Adipocyte (in vitro differentiated cells): ENCODE results near the gene TRPM3.

ENCODE experiments used
- DNase-seq: peaks from one replicate; pipeline ENCODE4 v3.0.0-alpha.2; 2015; ENCODE audit warnings: low read depth
- H3K27me3 ChIP-seq: replicated peaks from 2 replicates; pipeline ENCODE4 v1.7.0; 2013; ENCODE audit warnings: mild to moderate bottlenecking, low read length, moderate library complexity; ENCODE audit not compliant: control insufficient read depth, insufficient read depth
- H3K36me3 ChIP-seq: 2 replicates; pipeline ENCODE4 v1.7.0; 2013; ENCODE audit warnings: low read length, mild to moderate bottlenecking, moderate library complexity; ENCODE audit not compliant: control insufficient read depth, insufficient read depth, severe bottlenecking
- H3K4me1 ChIP-seq: 2 replicates; pipeline ENCODE4 v1.7.0; 2013; ENCODE audit warnings: mild to moderate bottlenecking, low read length, moderate library complexity; ENCODE audit not compliant: control insufficient read depth, insufficient read depth
- H3K4me3 ChIP-seq: 2 replicates; pipeline ENCODE4 v1.7.0; 2013; ENCODE audit warnings: mild to moderate bottlenecking, low read length, moderate library complexity
- H3K9ac ChIP-seq: 2 replicates; pipeline ENCODE4 v1.7.0; 2013; ENCODE audit warnings: mild to moderate bottlenecking, low read length, moderate library complexity
- H3K9me3 ChIP-seq: 2 replicates; pipeline ENCODE4 v1.7.0; 2013; ENCODE audit warnings: mild to moderate bottlenecking, low read length, moderate library complexity; ENCODE audit not compliant: control insufficient read depth

TRPM3 gene

DNA sequence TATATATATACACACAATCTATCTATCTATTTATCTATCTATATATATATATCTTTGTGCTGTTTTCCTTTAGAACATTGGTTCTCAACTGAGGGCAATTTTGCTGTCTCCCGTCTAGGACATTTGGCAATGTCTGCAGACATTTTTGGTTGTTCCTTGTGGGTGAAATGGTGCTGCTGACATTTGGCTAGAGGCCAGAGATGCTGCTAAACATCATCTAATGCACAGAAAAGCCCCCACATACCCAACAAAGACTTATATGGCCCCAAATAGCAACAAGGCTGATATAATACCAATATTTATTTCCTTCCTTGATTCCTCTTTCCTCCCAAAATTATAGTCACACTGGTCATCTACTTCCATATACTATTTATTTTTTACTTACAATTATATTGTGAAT is 197.5 kb downstream of the TRPM3 start:
- no peaks in the 10 kb centered on the region for H3K9me3 ChIP-seq
- peak; percentile 62 for DNase-seq
- no peaks in the 10 kb centered on the region for H3K36me3 ChIP-seq
- no peaks in the 10 kb centered on the region for H3K27me3 ChIP-seq
- no peak overlapping the region for H3K4me3 ChIP-seq
- H3K4me1 ChIP-seq: peaks cover 15% of the 10 kb centered on the region
- H3K9ac ChIP-seq: peak overlapping the region; percentile 20

DNA sequence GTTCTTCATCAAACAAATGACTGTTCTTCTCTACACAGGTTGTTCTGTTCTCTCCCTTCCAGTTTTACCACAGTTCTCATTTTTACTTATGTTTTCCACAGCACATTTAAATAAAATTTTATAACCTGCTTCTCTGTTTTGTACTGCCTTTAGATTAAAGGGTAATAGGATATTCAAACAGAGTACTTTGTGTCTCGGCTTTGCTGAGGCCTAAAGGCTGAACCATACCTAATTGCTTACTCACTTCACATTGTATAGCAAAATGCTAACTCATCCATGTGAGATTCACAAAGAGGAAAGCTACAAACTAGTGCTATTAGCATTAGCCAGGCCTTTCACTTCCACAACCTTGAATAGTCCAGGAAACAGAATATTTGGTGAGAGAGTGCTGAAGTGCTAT is 200.3 kb downstream of the TRPM3 start:
- no peak overlapping the region for H3K9ac ChIP-seq
- no peaks in the 10 kb centered on the region for H3K27me3 ChIP-seq
- no peaks in the 10 kb centered on the region for H3K36me3 ChIP-seq
- peak; percentile 57 for DNase-seq
- H3K9me3 ChIP-seq: peaks cover 3% of the 10 kb centered on the region
- H3K4me1 ChIP-seq: peaks cover 15% of the 10 kb centered on the region
- H3K4me3 ChIP-seq: no peak overlapping the region

DNA sequence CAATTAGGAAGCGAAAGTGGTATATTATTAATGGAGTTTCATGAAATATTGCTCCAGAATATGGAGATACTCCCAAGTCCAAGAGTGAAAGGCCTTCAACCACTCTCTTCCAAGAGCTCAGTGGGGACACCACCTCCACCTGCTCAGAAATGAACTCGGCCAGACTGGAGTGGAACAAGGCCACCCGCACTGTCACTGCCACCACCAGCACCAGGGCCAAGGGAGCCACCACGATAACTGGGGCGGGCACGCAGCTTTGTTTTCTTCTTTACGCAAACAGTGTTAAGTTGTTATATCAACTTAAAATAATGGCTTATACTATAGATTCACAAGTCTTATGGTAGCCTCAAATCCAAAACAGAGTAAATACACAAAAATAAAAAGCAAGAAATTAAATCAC is 204.1 kb downstream of the TRPM3 start:
- DNase-seq: no peak
- no peaks in the 10 kb centered on the region for H3K4me1 ChIP-seq
- no peaks in the 10 kb centered on the region for H3K36me3 ChIP-seq
- H3K9me3 ChIP-seq: peaks cover 3% of the 10 kb centered on the region
- H3K27me3 ChIP-seq: no peaks in the 10 kb centered on the region
- no peak overlapping the region for H3K9ac ChIP-seq
- no peak overlapping the region for H3K4me3 ChIP-seq

DNA sequence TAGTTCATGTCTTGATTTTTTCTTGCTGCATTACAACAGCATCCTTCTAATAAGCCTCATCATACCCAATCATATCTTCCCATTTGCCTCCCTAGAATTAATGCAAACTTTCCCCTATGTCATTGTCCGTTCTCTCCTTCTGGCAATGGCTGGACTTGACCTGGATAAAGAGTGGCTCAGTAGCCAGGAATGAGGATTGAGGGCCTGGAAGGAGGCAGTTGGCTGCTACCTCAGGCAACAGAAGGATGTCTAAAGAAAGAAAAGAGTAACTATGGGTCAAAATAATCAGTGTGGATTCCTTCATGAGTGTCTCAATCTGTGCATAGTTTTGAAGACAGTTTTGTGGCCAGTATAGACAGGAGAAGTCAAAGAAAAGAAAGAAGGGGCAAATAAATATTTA is 209.6 kb downstream of the TRPM3 start:
- H3K9ac ChIP-seq: no peak overlapping the region
- no peaks in the 10 kb centered on the region for H3K36me3 ChIP-seq
- H3K27me3 ChIP-seq: no peaks in the 10 kb centered on the region
- H3K9me3 ChIP-seq: no peaks in the 10 kb centered on the region
- no peak overlapping the region for H3K4me3 ChIP-seq
- DNase-seq: no peak
- no peaks in the 10 kb centered on the region for H3K4me1 ChIP-seq

DNA sequence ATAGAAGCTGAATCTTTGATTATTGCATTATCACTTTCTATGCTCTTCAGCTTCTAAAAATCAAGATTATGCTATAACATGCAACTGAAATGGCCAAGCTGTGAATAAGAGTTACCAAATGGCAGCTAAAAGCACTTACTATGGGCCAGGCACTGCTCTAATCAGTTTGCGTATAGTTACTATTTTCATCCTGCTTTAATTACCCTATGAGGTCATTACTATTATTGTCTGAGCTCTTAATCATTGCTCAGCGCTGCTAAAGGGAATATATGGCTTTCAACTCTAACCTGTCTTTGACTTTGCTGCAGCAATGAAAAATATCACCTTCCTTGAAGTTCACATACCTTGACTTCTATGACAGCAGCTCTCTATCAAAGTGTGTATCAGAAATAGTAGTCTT is 210.8 kb downstream of the TRPM3 start:
- no peak overlapping the region for H3K9ac ChIP-seq
- no peaks in the 10 kb centered on the region for H3K4me1 ChIP-seq
- no peaks in the 10 kb centered on the region for H3K27me3 ChIP-seq
- no peak overlapping the region for H3K4me3 ChIP-seq
- no peaks in the 10 kb centered on the region for H3K9me3 ChIP-seq
- no peaks in the 10 kb centered on the region for H3K36me3 ChIP-seq
- no peak for DNase-seq

DNA sequence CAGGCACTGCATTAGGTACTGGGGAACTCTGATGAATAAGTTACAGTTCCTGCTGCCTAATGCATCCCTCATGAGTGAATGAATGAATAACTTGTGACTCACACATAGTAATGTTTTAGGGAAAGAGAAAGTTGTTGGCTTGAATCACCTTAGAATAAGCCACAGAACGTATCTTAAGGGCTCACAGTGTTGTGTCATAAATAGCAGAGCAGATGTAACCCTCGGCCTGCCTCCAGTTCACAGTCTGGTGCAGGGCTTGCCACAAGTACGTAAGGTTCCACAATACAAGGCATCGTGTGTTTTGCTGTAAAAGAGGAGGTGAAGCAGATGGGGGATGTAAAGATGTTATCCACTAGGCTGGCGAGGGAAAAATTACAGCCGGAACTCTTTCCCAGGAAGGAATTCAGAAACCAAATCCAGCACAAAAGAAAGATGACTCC is 218.7 kb downstream of the TRPM3 start:
- Histone ChIP-seq H3K9me3 (no peaks in the 10 kb centered on the region), H3K4me1 (peaks cover 6% of the 10 kb centered on the region), H3K4me3 (peak overlapping the region; percentile 66), H3K9ac (peak overlapping the region; percentile 51), H3K36me3 (no peaks in the 10 kb centered on the region), H3K27me3 (no peaks in the 10 kb centered on the region)
- DNase-seq: peak; percentile 91

DNA sequence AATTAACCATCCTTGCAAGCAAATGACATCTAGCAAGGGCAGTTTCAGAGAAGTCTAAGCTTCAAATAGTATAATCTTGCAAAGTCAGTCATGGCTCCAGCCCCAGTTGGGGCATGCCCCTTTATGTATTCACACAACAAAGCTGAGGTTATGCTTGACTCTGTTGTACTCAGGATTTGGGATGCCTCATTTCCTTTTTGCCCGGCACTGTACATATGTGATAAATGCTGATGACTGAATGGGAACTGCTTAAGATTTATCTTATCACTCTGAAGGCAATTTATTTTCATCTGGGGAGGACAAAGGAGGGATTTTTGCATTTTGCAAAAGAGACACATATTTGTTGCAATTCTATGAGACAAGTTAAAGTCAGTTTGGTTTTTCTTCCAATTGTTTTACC is 219.2 kb downstream of the TRPM3 start:
- DNase-seq: no peak
- Histone ChIP-seq H3K36me3 (no peaks in the 10 kb centered on the region), H3K9ac (no peak overlapping the region), H3K9me3 (no peaks in the 10 kb centered on the region), H3K4me1 (peaks cover 6% of the 10 kb centered on the region), H3K27me3 (no peaks in the 10 kb centered on the region), H3K4me3 (no peak overlapping the region)

DNA sequence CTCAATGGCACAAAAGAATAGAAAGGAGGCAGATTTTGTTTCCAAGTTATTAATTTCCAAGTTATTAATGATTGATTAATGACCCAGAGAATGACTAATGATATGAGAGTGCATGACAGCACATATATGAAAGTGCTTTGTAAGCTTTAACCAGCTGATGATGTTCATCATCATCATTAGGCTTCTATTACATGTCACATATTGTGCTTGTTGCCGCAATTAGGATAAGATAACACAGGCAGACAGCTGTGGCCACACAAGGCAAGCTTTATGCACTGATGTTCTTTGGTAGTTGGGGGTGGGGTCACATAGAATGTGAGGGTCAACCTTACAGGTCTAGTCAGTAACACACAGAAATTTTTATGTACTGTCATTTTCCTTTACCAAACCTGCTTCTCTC is 219.7 kb downstream of the TRPM3 start:
- Histone ChIP-seq H3K4me1 (peaks cover 6% of the 10 kb centered on the region), H3K27me3 (no peaks in the 10 kb centered on the region), H3K36me3 (no peaks in the 10 kb centered on the region), H3K4me3 (no peak overlapping the region), H3K9me3 (no peaks in the 10 kb centered on the region), H3K9ac (no peak overlapping the region)
- DNase-seq: no peak

DNA sequence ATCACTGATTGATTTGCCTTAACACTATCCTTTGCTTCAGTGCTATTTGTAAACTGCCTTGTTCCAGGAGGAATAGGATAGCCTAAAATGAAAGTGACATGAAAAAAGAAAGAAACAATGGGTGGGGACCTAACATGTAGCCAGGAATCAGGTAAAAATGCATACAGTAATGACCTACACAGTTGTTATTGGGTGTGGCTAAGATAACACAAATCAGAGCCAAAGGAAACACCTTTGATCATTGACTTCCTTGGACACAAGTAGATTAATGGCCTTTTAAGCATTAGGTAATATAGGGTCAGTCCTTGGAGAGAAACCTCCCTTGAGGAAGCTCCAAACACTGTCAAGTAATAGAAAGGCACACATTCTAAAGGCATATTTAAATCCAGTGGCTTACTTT is 220.4 kb downstream of the TRPM3 start:
- H3K4me1 ChIP-seq: peaks cover 6% of the 10 kb centered on the region
- no peaks in the 10 kb centered on the region for H3K27me3 ChIP-seq
- H3K36me3 ChIP-seq: no peaks in the 10 kb centered on the region

DNA sequence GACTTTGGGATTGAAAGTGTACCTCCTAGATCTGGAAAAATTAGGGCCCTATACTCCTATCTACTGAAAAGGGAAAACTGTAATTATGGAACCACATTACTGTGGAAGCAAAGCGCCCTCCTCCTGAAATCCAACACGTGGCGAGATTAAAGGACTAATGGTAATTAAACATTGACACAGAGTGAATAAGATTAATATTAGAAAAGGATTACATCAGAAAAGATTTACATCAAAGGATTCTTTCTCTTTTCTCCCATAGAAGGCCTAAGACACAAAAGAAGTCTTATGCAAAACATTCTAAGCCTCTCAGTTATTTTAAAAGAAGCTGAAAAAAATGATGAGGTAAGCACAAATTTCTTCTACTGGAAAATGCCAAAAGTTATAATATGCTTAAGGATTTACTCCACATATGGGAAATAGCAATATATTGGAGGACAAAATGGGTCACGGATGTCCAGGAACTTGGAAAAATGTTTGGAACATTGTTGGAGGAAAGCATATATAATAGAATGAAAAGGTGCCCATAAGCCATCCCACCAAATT is 227.8 kb downstream of the TRPM3 start:
- no peaks in the 10 kb centered on the region for H3K27me3 ChIP-seq
- H3K4me1 ChIP-seq: no peaks in the 10 kb centered on the region
- H3K9ac ChIP-seq: no peak overlapping the region
- no peaks in the 10 kb centered on the region for H3K36me3 ChIP-seq
- no peak for DNase-seq
- H3K4me3 ChIP-seq: no peak overlapping the region
- H3K9me3 ChIP-seq: no peaks in the 10 kb centered on the region

More for the DNA sequence above, 220.4 kb downstream of the TRPM3 start:
- H3K9ac ChIP-seq: no peak overlapping the region
- no peak for DNase-seq
- H3K4me3 ChIP-seq: no peak overlapping the region
- H3K9me3 ChIP-seq: no peaks in the 10 kb centered on the region

DNA sequence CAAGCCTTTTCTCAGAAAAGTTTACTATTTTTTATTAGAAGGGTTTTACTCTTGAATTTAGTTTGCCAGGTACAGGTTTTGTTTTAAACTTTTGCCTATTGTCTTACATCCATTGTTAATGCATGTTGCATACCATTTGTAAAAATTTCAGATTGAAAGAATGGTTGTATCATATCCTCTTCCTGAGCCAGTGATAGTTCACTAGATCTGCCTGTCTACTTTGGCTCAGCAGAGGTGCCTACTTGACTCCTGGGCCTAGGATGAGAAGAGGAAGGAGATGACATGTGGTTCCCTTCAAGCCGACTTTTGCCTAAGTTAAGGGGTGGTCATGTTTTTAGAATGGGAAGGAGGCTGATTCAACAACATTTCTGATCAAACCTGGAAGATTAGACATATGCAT is 232.9 kb downstream of the TRPM3 start:
- Histone ChIP-seq H3K36me3 (no peaks in the 10 kb centered on the region), H3K9me3 (no peaks in the 10 kb centered on the region), H3K4me1 (no peaks in the 10 kb centered on the region), H3K27me3 (no peaks in the 10 kb centered on the region), H3K4me3 (no peak overlapping the region), H3K9ac (no peak overlapping the region)
- no peak for DNase-seq

DNA sequence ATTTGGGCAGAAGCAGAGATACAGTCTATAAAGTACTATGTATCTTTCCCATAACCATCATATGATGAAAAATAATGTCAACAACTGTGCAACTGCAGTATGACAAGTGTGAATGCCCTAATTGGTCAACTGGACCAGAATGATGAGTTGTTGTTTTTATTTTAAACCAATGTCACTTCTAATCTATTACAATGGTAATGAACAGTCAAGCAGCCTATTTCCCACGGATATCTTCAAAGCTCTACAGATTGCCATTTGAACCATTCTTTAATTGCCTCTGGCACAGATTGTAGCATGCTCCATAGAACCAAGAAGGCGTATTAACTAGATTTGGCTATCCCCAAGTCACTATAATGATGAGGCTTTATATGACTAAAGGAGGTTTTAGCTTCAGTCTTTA is 233.6 kb downstream of the TRPM3 start:
- no peak overlapping the region for H3K4me3 ChIP-seq
- no peaks in the 10 kb centered on the region for H3K4me1 ChIP-seq
- H3K27me3 ChIP-seq: no peaks in the 10 kb centered on the region
- H3K36me3 ChIP-seq: no peaks in the 10 kb centered on the region
- no peak for DNase-seq
- no peaks in the 10 kb centered on the region for H3K9me3 ChIP-seq
- H3K9ac ChIP-seq: no peak overlapping the region
